Measurements from ENCODE around the gene RFTN1.

Gene RFTN1, protein sequence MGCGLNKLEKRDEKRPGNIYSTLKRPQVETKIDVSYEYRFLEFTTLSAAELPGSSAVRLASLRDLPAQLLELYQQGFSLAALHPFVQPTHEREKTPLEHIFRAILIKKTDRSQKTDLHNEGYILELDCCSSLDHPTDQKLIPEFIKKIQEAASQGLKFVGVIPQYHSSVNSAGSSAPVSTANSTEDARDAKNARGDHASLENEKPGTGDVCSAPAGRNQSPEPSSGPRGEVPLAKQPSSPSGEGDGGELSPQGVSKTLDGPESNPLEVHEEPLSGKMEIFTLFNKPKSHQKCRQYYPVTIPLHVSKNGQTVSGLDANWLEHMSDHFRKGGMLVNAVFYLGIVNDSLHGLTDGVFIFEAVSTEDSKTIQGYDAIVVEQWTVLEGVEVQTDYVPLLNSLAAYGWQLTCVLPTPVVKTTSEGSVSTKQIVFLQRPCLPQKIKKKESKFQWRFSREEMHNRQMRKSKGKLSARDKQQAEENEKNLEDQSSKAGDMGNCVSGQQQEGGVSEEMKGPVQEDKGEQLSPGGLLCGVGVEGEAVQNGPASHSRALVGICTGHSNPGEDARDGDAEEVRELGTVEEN
- 92.5 to 242 (median 139) reads per million in 9 experiments for total RNA-seq

DNA sequence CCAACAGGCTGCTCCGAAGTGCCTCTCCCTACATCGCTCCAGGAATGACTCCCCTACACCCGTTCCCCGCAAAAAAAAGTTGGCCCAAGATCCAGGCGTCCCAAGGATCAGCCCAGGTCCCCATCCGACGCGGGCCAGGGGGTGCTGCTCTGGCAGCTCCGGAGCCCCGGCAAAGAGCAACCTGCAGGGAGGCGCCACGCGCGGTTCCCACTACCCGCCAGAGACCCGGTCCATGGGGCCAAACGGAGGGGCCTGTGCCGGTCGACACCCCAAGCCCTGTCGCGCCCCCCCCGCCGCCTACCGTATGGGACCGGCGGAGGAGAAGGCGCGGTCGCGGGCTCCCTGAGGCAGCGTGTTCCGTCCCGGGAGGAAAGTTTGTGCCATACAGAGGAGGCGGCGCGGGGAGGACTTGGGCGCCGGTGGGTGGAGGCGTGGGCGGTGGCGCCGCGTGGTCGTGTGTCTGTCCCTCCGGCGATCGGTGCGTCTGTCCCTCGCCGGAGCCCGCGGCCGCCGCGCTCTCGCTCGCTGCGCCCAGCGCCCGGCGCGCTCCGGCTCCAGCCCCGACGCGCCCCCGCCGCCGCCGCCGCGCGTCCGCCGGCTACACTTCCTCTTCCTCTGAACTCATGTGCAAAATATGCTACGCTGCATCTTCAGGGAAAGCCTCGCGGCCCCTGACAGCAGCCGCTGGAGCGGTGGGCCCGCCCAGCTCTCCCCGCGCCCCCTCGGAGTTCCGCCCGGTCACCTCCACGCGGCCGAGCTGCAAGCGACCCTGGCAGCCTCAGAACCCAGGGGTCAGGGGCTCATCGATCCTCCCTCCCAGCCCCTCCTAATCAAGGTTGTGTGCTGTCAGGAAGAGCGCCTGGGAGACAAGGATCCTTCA is at the start of gene RFTN1:
RFTN1 (minus strand) TSS at position 559 of the 880 bp plus-strand sequence. CDS start 19,830 bp downstream, outside the sequence.
- peak within 1 kb of the TSS; percentile 92 to 98 for H3K4me3 Mint-ChIP-seq
- H3K36me3 Mint-ChIP-seq (ENCODE audit: insufficient read depth), result peaks cover 27% of the 10 kb centered on the region
- H3K27me3 Mint-ChIP-seq, result no peaks in the 10 kb centered on the region
- ATAC-seq (replicated peaks) (peak; percentile 23), DNase-seq (peak; percentile 21 to 54 (median 40))
- H3K9me3 Mint-ChIP-seq, result no peaks in the 10 kb centered on the region
- peaks cover 52 to 68% of the 10 kb centered on the region in 2 donors for H3K4me1 Mint-ChIP-seq (ENCODE audit: low read depth in 2 of 2)
- peak within 1 kb of the TSS; percentile 97 to 99 for H3K27ac Mint-ChIP-seq

DNA sequence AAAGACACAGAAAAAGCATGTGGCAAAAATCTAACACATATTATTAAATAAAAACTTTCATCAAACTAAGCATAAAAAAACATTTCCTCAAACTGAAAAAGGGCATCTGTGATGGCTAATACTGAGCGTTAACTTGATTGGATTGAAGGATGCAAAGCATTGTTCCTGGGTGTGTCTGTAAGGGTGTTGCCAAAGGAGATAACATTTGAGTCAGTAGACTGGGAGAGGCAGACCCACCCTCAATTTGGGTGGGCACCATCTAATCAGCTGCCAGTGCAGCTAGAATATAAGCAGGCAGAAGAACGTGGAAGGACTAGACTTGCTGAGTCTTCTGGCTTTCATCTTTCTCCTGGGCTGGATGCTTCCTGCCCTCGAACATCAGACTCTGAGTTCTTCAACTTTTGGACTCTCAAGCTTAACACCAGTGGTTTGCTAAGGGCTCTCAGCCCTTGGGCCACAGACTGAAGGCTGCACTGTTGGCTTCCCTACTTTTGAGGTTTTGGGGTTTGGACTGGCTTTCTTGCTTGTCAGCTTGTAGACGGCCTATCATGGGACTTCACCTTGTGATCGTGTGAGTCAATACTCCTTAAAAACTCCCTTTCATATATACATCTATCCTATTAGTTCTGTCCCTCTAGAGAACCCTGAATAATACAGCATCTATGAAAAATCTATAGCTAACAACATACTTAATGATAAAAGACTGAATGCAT is 46.3 kb upstream of the RFTN1 start:
- no peak overlapping the region for H3K27ac Mint-ChIP-seq
- H3K9me3 Mint-ChIP-seq, result no peaks in the 10 kb centered on the region
- DNase-seq, result no peak
- H3K36me3 Mint-ChIP-seq (ENCODE audit: insufficient read depth), result peaks cover 3% of the 10 kb centered on the region
- no peak for ATAC-seq (replicated peaks)
- no peak overlapping the region for H3K4me3 Mint-ChIP-seq
- H3K27me3 Mint-ChIP-seq, result peaks cover 6 to 19% of the 10 kb centered on the region in 2 donors
- no peaks in the 10 kb centered on the region for H3K4me1 Mint-ChIP-seq (ENCODE audit: low read depth in 2 of 2)

DNA sequence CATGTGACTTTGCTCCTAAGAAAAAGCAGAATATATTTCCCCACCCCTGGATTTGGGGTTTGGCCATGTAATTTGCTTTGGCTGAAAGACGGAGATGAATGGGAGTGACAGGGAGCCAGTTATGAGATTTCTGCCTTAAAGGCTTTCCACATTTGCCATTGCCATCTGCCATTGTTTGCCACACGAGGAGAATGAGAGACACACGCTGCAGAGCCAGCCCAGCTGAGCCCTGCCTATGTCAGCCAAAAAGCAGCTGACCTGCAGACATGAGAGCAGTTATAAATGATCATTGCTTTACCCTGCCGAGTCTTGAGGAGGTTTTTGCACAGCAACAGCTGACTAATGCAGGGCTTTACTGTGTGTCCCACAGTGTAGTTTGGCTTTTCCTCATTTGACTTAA is 40.6 kb upstream of the RFTN1 start:
- Mint-ChIP-seq H3K4me1 (ENCODE audit: low read depth in 2 of 2) (peaks cover 3 to 4% of the 10 kb centered on the region in 2 donors), H3K4me3 (no peak overlapping the region), H3K27me3 (peaks cover 6 to 54% of the 10 kb centered on the region in 2 donors), H3K27ac (no peak overlapping the region), H3K9me3 (no peaks in the 10 kb centered on the region), H3K36me3 (ENCODE audit: insufficient read depth) (peaks cover 6% of the 10 kb centered on the region)
- no peak for ATAC-seq (replicated peaks)
- DNase-seq, result no peak

DNA sequence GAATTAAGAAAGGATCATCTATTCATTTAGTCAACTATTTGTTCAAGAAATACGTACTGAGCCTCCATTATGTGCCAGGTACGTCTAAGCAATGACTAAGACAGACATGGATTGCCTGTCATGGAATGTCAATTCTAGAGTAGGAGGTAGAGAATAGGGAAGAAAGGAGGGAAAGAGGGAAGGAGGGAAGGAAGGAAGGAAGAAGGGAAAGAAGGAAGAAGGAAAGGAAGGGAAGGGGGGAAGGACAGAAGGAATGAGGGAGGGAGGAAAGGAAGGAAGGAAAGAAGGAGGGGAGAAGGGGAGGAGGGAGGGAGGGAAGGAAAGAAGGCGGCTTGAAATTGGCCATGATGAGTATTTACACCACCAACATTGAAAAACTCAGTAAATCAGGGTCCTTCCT is 39.3 kb upstream of the RFTN1 start:
- DNase-seq (no peak), ATAC-seq (replicated peaks) (no peak)
- H3K27ac Mint-ChIP-seq, result peak overlapping the region in 1 of 2 donors; percentile 2

DNA sequence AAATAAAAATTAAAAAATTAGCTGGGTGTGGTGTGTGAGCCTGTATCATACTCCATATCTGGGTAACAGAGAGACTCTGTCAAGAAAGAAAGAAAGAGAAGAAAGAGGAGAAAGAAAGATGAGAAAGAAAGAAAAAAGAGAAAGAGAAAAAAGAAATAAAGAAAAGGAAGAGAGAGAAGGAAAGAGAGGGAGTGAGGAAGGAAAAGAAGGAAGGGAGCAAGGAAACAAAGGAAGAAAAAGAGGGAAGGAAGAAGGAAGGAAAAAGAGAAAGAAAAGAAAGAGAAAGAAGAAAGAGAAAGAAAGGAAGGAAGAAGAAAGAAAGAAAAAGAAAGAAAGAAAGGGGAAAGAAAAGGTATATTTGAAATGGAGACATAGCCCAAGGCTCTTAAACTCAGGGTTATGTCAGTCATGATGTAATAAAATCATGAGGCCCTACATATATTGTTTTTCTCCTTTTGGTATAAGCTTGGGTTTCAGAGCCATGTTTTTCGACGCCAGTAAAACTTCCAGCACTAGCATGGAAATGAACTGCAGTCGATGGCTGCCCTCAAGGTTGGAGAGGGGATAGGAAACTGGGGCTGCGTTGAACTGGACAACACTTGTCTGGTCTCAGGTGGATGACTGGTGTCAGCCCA is 38.0 kb upstream of the RFTN1 start:
- Mint-ChIP-seq H3K36me3 (ENCODE audit: insufficient read depth) (peaks cover 3% of the 10 kb centered on the region), H3K27me3 (peaks cover 0 to 35% of the 10 kb centered on the region in 2 donors), H3K4me1 (ENCODE audit: low read depth in 2 of 2) (peaks cover 3 to 8% of the 10 kb centered on the region in 2 donors), H3K9me3 (no peaks in the 10 kb centered on the region), H3K4me3 (no peak overlapping the region), H3K27ac (peak overlapping the region in 1 of 2 donors; percentile 78)
- no peak for ATAC-seq (replicated peaks)
- no peak for DNase-seq

More for the DNA sequence above, 39.3 kb upstream of the RFTN1 start:
- Mint-ChIP-seq H3K4me3 (no peak overlapping the region), H3K4me1 (ENCODE audit: low read depth in 2 of 2) (peaks cover 3 to 4% of the 10 kb centered on the region in 2 donors), H3K27me3 (peaks cover under 1 to 46% of the 10 kb centered on the region in 2 donors), H3K36me3 (ENCODE audit: insufficient read depth) (peaks cover 3% of the 10 kb centered on the region), H3K9me3 (no peaks in the 10 kb centered on the region)

DNA sequence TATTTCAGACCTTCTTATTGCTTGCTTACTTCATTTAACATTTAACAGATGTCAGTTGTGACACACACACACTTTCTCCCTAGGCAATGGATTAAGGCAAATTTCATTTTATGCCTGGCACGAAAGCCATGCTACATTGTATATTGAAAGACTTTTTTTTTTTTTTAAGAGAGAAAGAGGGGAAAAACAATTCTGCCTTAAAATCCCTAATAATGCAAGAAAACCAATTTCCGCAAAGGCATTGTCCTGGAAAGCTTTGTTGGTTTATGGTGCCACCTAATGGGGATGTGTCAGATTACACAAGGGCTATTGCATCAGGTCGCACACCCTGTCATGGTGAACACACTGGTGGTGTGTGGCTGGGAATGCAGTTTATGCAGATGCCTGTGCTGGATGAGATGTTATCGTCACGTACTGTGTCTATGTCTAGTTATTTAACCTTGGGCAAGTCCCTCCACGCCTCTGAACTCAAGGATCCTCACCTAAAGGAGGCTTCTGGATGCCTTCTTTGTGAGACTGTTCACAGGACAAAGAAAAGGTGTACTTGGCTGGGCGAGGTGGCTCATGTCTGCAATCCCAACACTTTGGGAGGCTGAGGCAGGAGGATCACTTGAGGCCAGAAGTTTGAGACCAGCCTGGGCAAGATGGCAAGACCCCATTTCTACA is 37.3 kb upstream of the RFTN1 start:
- Mint-ChIP-seq H3K4me1 (ENCODE audit: low read depth in 2 of 2) (peaks cover 5 to 15% of the 10 kb centered on the region in 2 donors), H3K9me3 (no peaks in the 10 kb centered on the region), H3K4me3 (no peak overlapping the region), H3K27ac (peak overlapping the region in 1 of 2 donors; percentile 78), H3K36me3 (ENCODE audit: insufficient read depth) (peaks cover 3% of the 10 kb centered on the region), H3K27me3 (peaks cover 0 to 35% of the 10 kb centered on the region in 2 donors)
- ATAC-seq (replicated peaks) (peak; percentile 99), DNase-seq (peak; percentile 77 to 86 (median 77))

DNA sequence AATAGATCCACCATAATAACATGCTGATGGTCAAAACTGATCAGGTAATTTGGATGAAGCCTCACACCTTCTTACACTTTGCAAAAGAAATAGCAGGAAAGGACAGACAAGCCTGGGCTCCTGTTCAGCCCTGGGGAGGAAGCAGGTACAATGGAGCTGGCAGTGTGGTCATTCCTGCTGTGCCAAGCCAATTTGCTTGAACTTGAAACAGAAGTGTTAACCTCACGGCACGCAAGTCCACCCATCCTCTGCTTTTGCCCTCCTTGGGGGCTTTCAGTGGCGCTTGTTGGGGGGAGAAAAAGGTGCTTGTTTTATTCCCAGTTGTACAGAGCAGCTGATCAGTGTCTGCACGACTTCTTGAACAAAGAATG is 36.8 kb upstream of the RFTN1 start:
- Mint-ChIP-seq H3K4me1 (ENCODE audit: low read depth in 2 of 2) (peaks cover 9 to 20% of the 10 kb centered on the region in 2 donors), H3K27ac (no peak overlapping the region), H3K27me3 (peaks cover 0 to 35% of the 10 kb centered on the region in 2 donors), H3K36me3 (ENCODE audit: insufficient read depth) (peaks cover 3% of the 10 kb centered on the region), H3K9me3 (no peaks in the 10 kb centered on the region), H3K4me3 (no peak overlapping the region)
- DNase-seq, result no peak
- ATAC-seq (replicated peaks), result no peak

DNA sequence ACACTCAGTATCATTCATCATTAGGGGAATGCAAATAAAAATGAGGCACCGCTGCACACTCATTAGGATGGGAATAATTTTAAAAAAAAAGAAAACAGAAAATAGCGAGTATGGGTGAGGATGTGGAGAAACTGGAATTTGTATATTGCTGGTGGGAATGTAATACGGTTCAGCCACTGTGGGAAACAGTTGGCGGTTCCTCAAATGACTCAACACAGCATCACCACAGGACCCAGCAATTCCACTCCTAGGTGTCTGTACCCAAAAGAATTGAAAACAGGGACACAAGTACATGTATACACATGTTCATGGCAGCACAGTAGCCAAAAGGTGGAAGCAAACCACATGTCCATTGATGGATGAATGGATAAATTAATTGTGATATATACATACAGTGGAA is 35.2 kb upstream of the RFTN1 start:
- Mint-ChIP-seq H3K4me3 (no peak overlapping the region), H3K27me3 (peaks cover 0 to 30% of the 10 kb centered on the region in 2 donors), H3K27ac (peak overlapping the region in 1 of 2 donors; percentile 11), H3K36me3 (ENCODE audit: insufficient read depth) (peaks cover 3% of the 10 kb centered on the region), H3K4me1 (ENCODE audit: low read depth in 2 of 2) (peaks cover 13 to 22% of the 10 kb centered on the region in 2 donors), H3K9me3 (no peaks in the 10 kb centered on the region)
- ATAC-seq (replicated peaks), result no peak
- DNase-seq, result no peak

DNA sequence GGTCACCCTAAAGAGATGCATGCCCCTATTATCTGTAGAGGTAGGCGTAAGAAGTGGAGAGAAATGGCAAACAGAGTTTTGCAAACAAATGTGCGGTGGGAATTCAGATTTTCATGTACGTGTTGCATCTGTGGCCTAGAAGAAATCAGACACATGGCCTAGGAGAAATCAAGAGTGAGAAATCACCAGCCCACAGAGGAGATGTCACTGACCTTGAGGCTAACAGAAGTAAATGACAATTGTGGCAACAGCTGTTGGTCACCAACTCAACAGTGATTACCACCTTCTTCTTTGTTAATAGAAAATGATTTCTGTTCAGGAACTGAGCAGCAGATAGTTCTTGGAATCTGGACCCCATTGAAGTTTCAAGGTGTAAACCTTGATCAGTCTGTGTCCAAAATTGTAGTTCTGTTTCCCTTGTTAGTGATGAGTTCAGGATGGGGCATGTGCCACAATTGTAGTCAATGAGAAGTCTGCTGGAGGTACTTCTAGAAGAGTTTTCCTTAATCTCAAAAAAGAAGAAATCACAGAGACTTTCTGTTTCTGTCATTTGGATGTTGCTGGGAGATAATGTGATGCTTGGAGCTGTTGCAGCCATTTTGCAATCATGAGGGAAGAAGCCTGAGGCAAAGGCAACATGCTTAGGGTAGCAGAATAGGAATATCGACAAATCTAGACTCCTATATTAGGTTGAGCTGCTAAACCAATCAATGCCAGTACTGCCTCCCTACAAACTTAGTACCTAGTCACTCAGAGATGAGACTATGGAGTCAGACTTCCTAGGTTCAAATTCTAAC is 34.3 kb upstream of the RFTN1 start:
- DNase-seq (no peak), ATAC-seq (replicated peaks) (no peak)
- Mint-ChIP-seq H3K27me3 (peaks cover 0 to 20% of the 10 kb centered on the region in 2 donors), H3K4me1 (ENCODE audit: low read depth in 2 of 2) (peaks cover 16 to 26% of the 10 kb centered on the region in 2 donors), H3K4me3 (no peak overlapping the region), H3K36me3 (ENCODE audit: insufficient read depth) (peaks cover 3% of the 10 kb centered on the region), H3K27ac (peak overlapping the region in 1 of 2 donors; percentile 11), H3K9me3 (no peaks in the 10 kb centered on the region)

DNA sequence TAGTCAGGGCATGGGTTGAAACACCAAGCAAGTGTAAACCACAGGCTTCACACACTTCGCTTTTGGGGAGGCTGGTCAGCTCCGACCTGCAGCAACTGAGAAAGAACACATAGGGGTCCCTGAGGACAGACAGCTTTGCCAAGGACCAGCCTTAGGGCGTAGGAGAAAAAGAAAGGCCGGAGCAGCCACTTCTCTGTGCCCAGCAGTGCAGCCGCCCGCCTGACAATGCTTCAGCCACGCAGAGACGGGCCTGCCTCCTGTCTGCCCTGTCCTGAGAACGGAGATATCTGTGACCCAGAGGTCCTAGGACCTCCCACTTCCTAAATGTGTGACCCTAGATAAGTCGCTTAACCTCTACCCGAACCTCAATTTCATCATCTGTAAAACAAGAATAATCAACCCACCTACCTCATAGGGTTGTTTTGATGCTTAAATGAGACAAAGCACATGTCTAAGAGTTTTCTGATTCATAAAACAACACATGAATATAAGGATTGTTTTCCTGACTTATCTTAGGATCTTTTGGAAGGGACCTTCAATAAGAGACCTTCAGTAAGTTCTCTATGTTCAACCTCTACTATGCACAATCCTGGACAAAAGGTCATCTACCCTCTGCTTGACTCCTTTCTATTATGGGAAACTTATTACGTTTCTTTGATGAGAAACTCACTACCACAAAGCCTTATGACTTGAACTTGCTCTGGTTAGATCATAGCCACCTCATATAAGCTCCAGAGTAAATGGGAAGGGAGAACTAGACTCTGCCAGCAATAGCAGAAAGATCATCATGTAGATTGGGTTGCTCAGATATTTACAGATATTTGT is 32.9 kb upstream of the RFTN1 start:
- Mint-ChIP-seq H3K27me3 (peaks cover 0 to 6% of the 10 kb centered on the region in 2 donors), H3K4me3 (peak overlapping the region; percentile 7 to 34), H3K27ac (peak overlapping the region; percentile 36 to 61), H3K4me1 (ENCODE audit: low read depth in 2 of 2) (peaks cover 16 to 26% of the 10 kb centered on the region in 2 donors), H3K36me3 (ENCODE audit: insufficient read depth) (peaks cover 3% of the 10 kb centered on the region), H3K9me3 (no peaks in the 10 kb centered on the region)
- ATAC-seq (replicated peaks), result peak; percentile 24
- DNase-seq, result no peak
